ENCODE data around the gene ATP6V1G2.
A peak's percentile ranks its signal among the peaks of the same experiment; 100 is the strongest.

Gene ATP6V1G2

DNA sequence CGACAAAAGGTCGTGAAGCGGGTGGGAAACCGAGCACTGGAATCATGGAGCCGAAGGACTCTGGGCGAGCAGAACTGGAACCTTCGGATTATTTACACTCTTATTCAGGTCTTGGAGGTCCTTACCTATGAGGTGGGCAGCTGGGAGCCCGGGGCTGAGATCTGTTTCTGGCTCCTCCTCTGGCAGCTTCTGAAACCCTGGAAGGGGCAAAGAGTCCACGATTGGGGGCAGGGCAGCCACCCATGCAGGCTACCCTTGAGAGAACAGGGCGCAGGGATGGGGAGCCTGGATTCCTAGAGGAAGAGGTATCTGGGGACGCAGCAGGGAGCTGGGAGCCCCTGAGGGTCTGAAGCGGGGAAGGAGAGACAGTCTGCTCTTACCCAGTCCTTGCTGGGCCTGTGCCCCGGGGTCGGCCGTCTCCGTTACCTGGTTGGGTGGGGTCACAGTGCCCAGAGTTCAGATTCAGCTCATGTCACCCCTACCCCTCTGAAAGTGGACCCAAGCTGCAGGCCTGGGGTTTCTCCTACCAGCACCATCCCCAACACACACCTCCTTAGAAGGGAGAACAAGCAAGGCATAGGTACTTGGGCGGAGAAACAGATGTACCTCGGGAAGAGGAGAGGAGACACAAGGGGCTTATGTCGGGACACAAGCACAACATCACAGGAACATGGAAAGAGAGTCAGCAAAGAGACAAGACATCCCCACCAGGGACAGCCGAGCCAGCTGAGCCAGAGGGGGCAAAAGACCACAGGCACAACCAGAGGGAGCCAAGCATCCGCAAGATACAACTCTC, 35.2 kb upstream of the ATP6V1G2 start:
- H3K27me3 ChIP-seq (ENCODE audit: control insufficient read depth in 1 of 2, insufficient read depth in 2 of 2, low read length in 2 of 2) = peaks cover 0 to 5% of the 10 kb centered on the region in 2 donors

DNA sequence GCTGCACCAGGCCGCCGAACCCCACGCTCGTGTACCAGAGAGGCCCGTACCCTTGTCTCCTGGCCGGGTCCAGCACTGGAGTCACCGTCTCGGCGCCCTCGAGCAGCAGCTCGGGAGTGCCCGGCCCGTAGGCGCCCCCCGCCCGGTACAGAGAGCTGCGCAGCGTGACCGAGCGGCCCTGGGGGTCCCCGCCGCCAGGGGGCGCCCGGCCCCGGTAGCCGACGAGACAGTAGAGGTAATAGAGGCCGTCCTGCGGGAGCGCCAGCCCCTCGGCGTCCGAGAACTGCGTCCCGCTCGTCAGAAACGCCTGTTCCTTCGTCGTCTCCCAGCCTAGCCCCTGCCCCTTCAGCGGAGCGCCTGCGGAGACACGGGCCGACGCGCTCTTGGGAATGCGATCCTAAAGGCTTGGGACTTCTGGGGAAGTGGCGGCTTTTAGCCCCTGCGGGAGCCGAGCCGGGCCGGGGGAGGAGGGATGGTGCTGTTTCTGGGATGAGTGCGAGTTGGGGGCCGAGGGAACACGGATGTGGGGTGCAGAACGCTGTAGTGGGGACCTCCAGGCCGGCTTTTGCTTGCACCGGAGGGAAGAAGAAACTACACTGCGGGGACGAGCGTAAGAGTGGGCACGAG, 34.5 kb upstream of the ATP6V1G2 start:
- Histone ChIP-seq H3K27me3 (ENCODE audit: control insufficient read depth in 1 of 2, insufficient read depth in 2 of 2, low read length in 2 of 2) (peaks cover 0 to 5% of the 10 kb centered on the region in 2 donors), H3K4me3 (ENCODE audit: low read depth in 1 of 2, low read length in 2 of 2) (peak overlapping the region; percentile 91 to 92), H3K36me3 (ENCODE audit: control insufficient read depth in 1 of 2, insufficient read depth in 2 of 2, low read length in 2 of 2) (no peaks in the 10 kb centered on the region), H3K4me1 (ENCODE audit: control insufficient read depth in 1 of 2, insufficient read depth in 2 of 2, low read length in 2 of 2) (peaks cover 17 to 23% of the 10 kb centered on the region in 2 donors), H3K9me3 (ENCODE audit: control insufficient read depth in 1 of 2, low read length in 2 of 2) (no peaks in the 10 kb centered on the region), H3K9ac (ENCODE audit: low read depth in 1 of 2, low read length in 2 of 2) (peak overlapping the region; percentile 71 to 99), H3K27ac (ENCODE audit: low read depth, low read length) (peak overlapping the region; percentile 64)

More for the DNA sequence above, 35.2 kb upstream of the ATP6V1G2 start:
- Histone ChIP-seq H3K27ac (ENCODE audit: low read depth, low read length) (peak overlapping the region; percentile 64), H3K36me3 (ENCODE audit: control insufficient read depth in 1 of 2, insufficient read depth in 2 of 2, low read length in 2 of 2) (no peaks in the 10 kb centered on the region), H3K4me1 (ENCODE audit: control insufficient read depth in 1 of 2, insufficient read depth in 2 of 2, low read length in 2 of 2) (peaks cover 17 to 28% of the 10 kb centered on the region in 2 donors), H3K9ac (ENCODE audit: low read depth in 1 of 2, low read length in 2 of 2) (peak overlapping the region; percentile 71 to 99), H3K4me3 (ENCODE audit: low read depth in 1 of 2, low read length in 2 of 2) (peak overlapping the region; percentile 91 to 92), H3K9me3 (ENCODE audit: control insufficient read depth in 1 of 2, low read length in 2 of 2) (no peaks in the 10 kb centered on the region)

DNA sequence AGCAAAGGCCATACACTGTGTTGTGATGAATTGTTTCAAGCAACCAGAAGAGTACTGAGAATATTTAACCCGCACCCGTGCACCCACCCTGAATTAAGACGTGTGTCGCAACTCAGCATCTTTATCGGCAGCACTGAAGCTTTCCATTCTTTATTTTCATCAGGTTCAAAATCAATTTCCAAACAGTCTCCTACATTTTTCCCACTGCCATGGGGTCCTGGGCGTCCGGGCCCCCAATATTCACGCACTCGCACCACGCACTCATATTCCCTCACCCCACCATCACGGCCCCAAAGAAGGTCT, 34.0 kb upstream of the ATP6V1G2 start:
- Histone ChIP-seq H3K4me1 (ENCODE audit: control insufficient read depth in 1 of 2, insufficient read depth in 2 of 2, low read length in 2 of 2) (peaks cover 17 to 18% of the 10 kb centered on the region in 2 donors), H3K36me3 (ENCODE audit: control insufficient read depth in 1 of 2, insufficient read depth in 2 of 2, low read length in 2 of 2) (no peaks in the 10 kb centered on the region), H3K9ac (ENCODE audit: low read depth in 1 of 2, low read length in 2 of 2) (peak overlapping the region; percentile 71 to 99), H3K9me3 (ENCODE audit: control insufficient read depth in 1 of 2, low read length in 2 of 2) (no peaks in the 10 kb centered on the region), H3K4me3 (ENCODE audit: low read depth in 1 of 2, low read length in 2 of 2) (peak overlapping the region; percentile 91 to 92), H3K27me3 (ENCODE audit: control insufficient read depth in 1 of 2, insufficient read depth in 2 of 2, low read length in 2 of 2) (peaks cover 4 to 5% of the 10 kb centered on the region in 2 donors), H3K27ac (ENCODE audit: low read depth, low read length) (no peak overlapping the region)

DNA sequence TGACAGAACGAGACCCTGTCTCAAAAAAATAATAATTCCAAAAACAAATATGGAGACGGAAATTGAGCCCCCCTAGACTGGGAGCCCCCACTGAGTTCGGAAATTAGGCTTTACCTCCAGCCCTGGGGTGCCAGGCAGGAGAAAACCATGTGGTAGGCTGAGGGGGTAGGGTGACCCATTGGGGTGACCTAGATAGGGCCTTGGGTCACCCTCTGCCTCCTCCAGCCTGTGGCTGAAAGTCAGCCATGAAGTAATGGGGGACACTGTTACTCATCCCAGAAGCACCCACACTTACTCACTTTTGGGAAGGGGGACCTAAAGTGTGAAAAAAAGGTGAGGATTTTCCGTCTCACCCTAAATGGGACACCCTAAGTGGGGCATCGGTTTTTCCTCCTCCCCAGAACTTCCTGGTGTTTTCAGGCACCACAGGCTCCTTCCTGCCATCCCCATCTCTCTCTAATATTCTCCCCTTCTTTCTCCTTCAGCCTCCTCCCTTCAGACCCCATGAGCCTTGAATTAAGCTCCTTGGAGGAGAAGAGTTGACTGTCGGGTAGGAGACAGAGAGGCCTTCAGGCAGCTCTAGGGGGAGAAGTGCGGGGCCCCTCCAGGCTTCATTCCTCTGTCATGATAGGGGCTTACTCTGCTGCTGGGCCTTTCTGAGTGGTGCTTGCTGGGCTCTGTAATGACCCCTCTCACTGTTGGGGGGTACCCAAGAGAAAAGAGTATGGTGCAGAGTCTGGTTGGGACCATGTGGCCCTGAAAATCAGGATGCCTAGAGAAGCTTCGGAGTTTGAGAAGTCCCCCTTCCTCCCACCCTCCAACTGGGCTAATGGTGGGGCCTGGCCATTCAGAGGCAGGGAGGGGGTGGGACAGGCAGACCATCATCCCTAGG, 33.4 kb upstream of the ATP6V1G2 start:
- peaks cover 5% of the 10 kb centered on the region in 2 donors for H3K27me3 ChIP-seq (ENCODE audit: control insufficient read depth in 1 of 2, insufficient read depth in 2 of 2, low read length in 2 of 2)
- no peaks in the 10 kb centered on the region for H3K36me3 ChIP-seq (ENCODE audit: control insufficient read depth in 1 of 2, insufficient read depth in 2 of 2, low read length in 2 of 2)
- peak overlapping the region; percentile 71 to 99 for H3K9ac ChIP-seq (ENCODE audit: low read depth in 1 of 2, low read length in 2 of 2)
- peak overlapping the region; percentile 25 to 91 for H3K4me3 ChIP-seq (ENCODE audit: low read depth in 1 of 2, low read length in 2 of 2)
- no peaks in the 10 kb centered on the region for H3K9me3 ChIP-seq (ENCODE audit: control insufficient read depth in 1 of 2, low read length in 2 of 2)
- H3K4me1 ChIP-seq (ENCODE audit: control insufficient read depth in 1 of 2, insufficient read depth in 2 of 2, low read length in 2 of 2) = peaks cover 17% of the 10 kb centered on the region in 2 donors
- no peak overlapping the region for H3K27ac ChIP-seq (ENCODE audit: low read depth, low read length)

DNA sequence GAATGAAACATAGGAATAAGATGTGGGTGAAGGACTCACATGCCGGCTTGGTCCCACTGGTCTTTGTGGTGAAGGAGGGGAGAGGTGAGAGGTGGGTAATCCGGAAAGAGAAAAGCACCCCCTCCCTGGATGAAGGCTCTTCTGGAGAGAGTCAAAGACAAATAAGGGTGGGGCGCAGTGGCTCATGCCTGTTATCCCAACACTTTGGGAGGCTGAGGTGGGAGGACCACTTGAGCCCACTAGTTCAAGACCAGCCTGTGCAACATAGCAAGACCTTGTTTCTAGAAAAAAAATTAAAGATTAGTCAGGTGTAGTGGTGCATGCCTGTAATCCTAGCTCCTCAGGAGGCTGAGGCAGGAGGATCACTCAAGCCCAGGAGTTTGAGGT, 32.7 kb upstream of the ATP6V1G2 start:
- peaks cover 5% of the 10 kb centered on the region in 2 donors for H3K27me3 ChIP-seq (ENCODE audit: control insufficient read depth in 1 of 2, insufficient read depth in 2 of 2, low read length in 2 of 2)
- no peak overlapping the region for H3K27ac ChIP-seq (ENCODE audit: low read depth, low read length)
- H3K4me1 ChIP-seq (ENCODE audit: control insufficient read depth in 1 of 2, insufficient read depth in 2 of 2, low read length in 2 of 2) = peaks cover 17% of the 10 kb centered on the region in 2 donors
- H3K36me3 ChIP-seq (ENCODE audit: control insufficient read depth in 1 of 2, insufficient read depth in 2 of 2, low read length in 2 of 2) = no peaks in the 10 kb centered on the region
- no peaks in the 10 kb centered on the region for H3K9me3 ChIP-seq (ENCODE audit: control insufficient read depth in 1 of 2, low read length in 2 of 2)
- no peak overlapping the region for H3K4me3 ChIP-seq (ENCODE audit: low read depth in 1 of 2, low read length in 2 of 2)
- H3K9ac ChIP-seq (ENCODE audit: low read depth in 1 of 2, low read length in 2 of 2) = no peak overlapping the region

DNA sequence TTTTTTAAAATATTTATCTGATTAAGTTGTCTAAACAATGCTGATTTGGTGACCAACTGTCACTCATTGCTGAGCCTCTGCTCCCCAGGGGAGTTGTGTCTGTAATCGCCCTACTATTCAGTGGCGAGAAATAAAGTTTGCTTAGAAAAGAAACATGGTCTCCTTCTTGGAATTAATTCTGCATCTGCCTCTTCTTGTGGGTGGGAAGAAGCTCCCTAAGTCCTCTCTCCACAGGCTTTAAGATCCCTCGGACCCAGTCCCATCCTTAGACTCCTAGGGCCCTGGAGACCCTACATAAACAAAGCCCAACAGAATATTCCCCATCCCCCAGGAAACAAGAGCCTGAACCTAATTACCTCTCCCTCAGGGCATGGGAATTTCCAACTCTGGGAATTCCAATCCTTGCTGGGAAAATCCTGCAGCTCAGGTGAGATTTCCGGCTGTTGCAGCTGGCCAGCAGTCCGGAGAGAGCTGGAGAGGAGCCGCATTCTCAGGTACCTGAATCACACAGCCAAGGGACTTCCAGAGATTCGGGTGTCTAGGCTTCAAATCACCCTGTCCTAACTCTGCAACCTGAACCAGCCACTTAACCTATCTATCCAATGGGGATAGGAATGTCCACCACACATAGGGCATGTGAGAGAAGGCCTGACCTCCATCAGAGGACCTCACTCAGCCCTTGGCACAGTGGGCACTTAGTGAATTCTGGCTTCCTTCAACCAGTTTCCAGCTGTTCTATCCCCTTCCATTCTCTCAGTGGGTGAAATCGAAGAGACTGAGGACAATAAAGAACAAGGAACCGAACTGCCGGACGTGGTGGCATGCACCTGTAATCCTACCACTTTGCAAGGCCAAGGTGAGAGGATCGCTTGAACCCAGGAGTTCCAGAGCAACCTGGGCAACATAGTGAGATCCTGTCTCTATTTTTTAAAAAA, 32.0 kb upstream of the ATP6V1G2 start:
- Histone ChIP-seq H3K4me3 (ENCODE audit: low read depth in 1 of 2, low read length in 2 of 2) (no peak overlapping the region), H3K9ac (ENCODE audit: low read depth in 1 of 2, low read length in 2 of 2) (no peak overlapping the region), H3K9me3 (ENCODE audit: control insufficient read depth in 1 of 2, low read length in 2 of 2) (no peaks in the 10 kb centered on the region), H3K27ac (ENCODE audit: low read depth, low read length) (no peak overlapping the region), H3K4me1 (ENCODE audit: control insufficient read depth in 1 of 2, insufficient read depth in 2 of 2, low read length in 2 of 2) (peaks cover 17% of the 10 kb centered on the region in 2 donors), H3K27me3 (ENCODE audit: control insufficient read depth in 1 of 2, insufficient read depth in 2 of 2, low read length in 2 of 2) (peaks cover 5% of the 10 kb centered on the region in 2 donors), H3K36me3 (ENCODE audit: control insufficient read depth in 1 of 2, insufficient read depth in 2 of 2, low read length in 2 of 2) (no peaks in the 10 kb centered on the region)

DNA sequence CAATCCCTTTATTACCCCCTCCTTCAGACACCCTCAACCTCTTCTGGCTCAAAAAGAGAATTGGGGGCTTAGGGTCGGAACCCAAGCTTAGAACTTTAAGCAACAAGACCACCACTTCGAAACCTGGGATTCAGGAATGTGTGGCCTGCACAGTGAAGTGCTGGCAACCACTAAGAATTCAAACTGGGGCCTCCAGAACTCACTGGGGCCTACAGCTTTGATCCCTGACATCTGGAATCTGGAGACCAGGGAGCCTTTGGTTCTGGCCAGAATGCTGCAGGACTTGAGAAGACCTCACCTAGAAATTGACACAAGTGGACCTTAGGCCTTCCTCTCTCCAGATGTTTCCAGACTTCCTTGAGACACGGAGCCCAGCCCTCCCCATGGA, 31.2 kb upstream of the ATP6V1G2 start:
- Histone ChIP-seq H3K27ac (ENCODE audit: low read depth, low read length) (no peak overlapping the region), H3K27me3 (ENCODE audit: control insufficient read depth in 1 of 2, insufficient read depth in 2 of 2, low read length in 2 of 2) (peaks cover 1 to 5% of the 10 kb centered on the region in 2 donors), H3K4me3 (ENCODE audit: low read depth in 1 of 2, low read length in 2 of 2) (peak overlapping the region; percentile 51 to 60), H3K36me3 (ENCODE audit: control insufficient read depth in 1 of 2, insufficient read depth in 2 of 2, low read length in 2 of 2) (no peaks in the 10 kb centered on the region), H3K9ac (ENCODE audit: low read depth in 1 of 2, low read length in 2 of 2) (no peak overlapping the region), H3K9me3 (ENCODE audit: control insufficient read depth in 1 of 2, low read length in 2 of 2) (no peaks in the 10 kb centered on the region), H3K4me1 (ENCODE audit: control insufficient read depth in 1 of 2, insufficient read depth in 2 of 2, low read length in 2 of 2) (peaks cover 12 to 17% of the 10 kb centered on the region in 2 donors)

DNA sequence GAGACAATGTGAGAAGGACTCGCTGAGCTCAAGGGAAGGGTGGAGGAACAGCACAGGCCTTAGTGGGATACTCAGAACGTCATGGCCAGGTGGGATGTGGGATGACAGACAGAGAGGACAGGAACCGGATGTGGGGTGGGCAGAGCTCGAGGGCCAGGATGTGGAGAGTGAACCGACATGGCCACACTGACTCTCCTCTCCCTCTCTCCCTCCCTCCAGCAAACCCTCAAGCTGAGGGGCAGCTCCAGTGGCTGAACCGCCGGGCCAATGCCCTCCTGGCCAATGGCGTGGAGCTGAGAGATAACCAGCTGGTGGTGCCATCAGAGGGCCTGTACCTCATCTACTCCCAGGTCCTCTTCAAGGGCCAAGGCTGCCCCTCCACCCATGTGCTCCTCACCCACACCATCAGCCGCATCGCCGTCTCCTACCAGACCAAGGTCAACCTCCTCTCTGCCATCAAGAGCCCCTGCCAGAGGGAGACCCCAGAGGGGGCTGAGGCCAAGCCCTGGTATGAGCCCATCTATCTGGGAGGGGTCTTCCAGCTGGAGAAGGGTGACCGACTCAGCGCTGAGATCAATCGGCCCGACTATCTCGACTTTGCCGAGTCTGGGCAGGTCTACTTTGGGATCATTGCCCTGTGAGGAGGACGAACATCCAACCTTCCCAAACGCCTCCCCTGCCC, 30.6 kb upstream of the ATP6V1G2 start:
- peak overlapping the region in 1 of 2 donors; percentile 12 for H3K9ac ChIP-seq (ENCODE audit: low read depth in 1 of 2, low read length in 2 of 2)
- H3K27ac ChIP-seq (ENCODE audit: low read depth, low read length) = no peak overlapping the region
- peak overlapping the region; percentile 51 to 60 for H3K4me3 ChIP-seq (ENCODE audit: low read depth in 1 of 2, low read length in 2 of 2)
- peaks cover 0 to 5% of the 10 kb centered on the region in 2 donors for H3K27me3 ChIP-seq (ENCODE audit: control insufficient read depth in 1 of 2, insufficient read depth in 2 of 2, low read length in 2 of 2)
- H3K36me3 ChIP-seq (ENCODE audit: control insufficient read depth in 1 of 2, insufficient read depth in 2 of 2, low read length in 2 of 2) = no peaks in the 10 kb centered on the region
- H3K9me3 ChIP-seq (ENCODE audit: control insufficient read depth in 1 of 2, low read length in 2 of 2) = no peaks in the 10 kb centered on the region
- H3K4me1 ChIP-seq (ENCODE audit: control insufficient read depth in 1 of 2, insufficient read depth in 2 of 2, low read length in 2 of 2) = peaks cover 10 to 13% of the 10 kb centered on the region in 2 donors
